ENCODE results near the gene RSAD2. TPM values are rescaled to one million over a fixed set of nuclear protein-coding genes. Genes with fewer than 3 reads are reported as not detected.

RSAD2 gene
- total RNA-seq, 1 experiment from 2014 or later: not detected

DNA sequence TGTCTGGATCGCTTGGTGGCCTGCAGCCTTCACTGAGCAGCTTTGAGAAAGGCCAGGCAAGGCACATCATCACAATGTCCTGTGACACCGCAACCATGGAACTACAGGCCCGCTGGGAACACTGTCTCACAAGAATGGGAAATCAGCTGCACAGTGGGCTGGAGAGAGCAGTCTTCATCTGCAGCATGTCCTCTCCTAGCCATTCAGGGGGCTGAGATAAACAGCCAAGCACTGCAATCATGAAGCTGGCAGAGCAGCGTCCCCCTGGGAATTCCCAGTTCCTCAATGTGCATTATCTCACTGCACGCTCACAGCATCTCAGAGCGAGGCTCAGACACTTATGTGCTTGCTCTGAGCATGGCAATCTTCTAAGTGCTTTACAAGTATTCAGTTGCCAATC, 13.8 kb upstream of the RSAD2 start:
- Mint-ChIP-seq H3K27me3 (ENCODE audit: low read depth) (peaks cover 61% of the 10 kb centered on the region), H3K27ac (no peak overlapping the region), H3K9me3 (peaks cover 71% of the 10 kb centered on the region), H3K36me3 (peaks cover 45% of the 10 kb centered on the region), H3K4me1 (peaks cover 4% of the 10 kb centered on the region; the same call in 1 of the 2 replicates), H3K4me3 (no peak overlapping the region)
- TF ChIP-seq ZNF219 (CRISPR knock-in tag; IDR thresholded peaks at IDR 0.05; ENCODE audit: borderline replicate concordance): no peak
- no peak for TF ChIP-seq CTCF (IDR thresholded peaks at IDR 0.05)
- TF ChIP-seq NR3C1 (CRISPR knock-in tag; conservative IDR thresholded peaks at IDR 0.05; ENCODE audit: low read depth): no peak
- TF ChIP-seq, protein P1, sequence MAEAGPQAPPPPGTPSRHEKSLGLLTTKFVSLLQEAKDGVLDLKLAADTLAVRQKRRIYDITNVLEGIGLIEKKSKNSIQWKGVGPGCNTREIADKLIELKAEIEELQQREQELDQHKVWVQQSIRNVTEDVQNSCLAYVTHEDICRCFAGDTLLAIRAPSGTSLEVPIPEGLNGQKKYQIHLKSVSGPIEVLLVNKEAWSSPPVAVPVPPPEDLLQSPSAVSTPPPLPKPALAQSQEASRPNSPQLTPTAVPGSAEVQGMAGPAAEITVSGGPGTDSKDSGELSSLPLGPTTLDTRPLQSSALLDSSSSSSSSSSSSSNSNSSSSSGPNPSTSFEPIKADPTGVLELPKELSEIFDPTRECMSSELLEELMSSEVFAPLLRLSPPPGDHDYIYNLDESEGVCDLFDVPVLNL (CRISPR knock-in tag; IDR thresholded peaks at IDR 0.05; ENCODE audit: borderline replicate concordance, low read depth): no peak
- TF ChIP-seq, protein P2, sequence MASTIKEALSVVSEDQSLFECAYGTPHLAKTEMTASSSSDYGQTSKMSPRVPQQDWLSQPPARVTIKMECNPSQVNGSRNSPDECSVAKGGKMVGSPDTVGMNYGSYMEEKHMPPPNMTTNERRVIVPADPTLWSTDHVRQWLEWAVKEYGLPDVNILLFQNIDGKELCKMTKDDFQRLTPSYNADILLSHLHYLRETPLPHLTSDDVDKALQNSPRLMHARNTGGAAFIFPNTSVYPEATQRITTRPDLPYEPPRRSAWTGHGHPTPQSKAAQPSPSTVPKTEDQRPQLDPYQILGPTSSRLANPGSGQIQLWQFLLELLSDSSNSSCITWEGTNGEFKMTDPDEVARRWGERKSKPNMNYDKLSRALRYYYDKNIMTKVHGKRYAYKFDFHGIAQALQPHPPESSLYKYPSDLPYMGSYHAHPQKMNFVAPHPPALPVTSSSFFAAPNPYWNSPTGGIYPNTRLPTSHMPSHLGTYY (CRISPR knock-in tag; IDR thresholded peaks at IDR 0.05): no peak
- TF ChIP-seq ZBTB21 (CRISPR knock-in tag; IDR thresholded peaks at IDR 0.05; ENCODE audit: borderline replicate concordance): no peak
- no peak for TF ChIP-seq CREB1 (CRISPR knock-in tag; IDR thresholded peaks at IDR 0.05)
- TF ChIP-seq RORB (CRISPR knock-in tag; IDR thresholded peaks at IDR 0.05): no peak
- TF ChIP-seq, protein P3, sequence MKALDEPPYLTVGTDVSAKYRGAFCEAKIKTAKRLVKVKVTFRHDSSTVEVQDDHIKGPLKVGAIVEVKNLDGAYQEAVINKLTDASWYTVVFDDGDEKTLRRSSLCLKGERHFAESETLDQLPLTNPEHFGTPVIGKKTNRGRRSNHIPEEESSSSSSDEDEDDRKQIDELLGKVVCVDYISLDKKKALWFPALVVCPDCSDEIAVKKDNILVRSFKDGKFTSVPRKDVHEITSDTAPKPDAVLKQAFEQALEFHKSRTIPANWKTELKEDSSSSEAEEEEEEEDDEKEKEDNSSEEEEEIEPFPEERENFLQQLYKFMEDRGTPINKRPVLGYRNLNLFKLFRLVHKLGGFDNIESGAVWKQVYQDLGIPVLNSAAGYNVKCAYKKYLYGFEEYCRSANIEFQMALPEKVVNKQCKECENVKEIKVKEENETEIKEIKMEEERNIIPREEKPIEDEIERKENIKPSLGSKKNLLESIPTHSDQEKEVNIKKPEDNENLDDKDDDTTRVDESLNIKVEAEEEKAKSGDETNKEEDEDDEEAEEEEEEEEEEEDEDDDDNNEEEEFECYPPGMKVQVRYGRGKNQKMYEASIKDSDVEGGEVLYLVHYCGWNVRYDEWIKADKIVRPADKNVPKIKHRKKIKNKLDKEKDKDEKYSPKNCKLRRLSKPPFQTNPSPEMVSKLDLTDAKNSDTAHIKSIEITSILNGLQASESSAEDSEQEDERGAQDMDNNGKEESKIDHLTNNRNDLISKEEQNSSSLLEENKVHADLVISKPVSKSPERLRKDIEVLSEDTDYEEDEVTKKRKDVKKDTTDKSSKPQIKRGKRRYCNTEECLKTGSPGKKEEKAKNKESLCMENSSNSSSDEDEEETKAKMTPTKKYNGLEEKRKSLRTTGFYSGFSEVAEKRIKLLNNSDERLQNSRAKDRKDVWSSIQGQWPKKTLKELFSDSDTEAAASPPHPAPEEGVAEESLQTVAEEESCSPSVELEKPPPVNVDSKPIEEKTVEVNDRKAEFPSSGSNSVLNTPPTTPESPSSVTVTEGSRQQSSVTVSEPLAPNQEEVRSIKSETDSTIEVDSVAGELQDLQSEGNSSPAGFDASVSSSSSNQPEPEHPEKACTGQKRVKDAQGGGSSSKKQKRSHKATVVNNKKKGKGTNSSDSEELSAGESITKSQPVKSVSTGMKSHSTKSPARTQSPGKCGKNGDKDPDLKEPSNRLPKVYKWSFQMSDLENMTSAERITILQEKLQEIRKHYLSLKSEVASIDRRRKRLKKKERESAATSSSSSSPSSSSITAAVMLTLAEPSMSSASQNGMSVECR (CRISPR knock-in tag; IDR thresholded peaks at IDR 0.05; ENCODE audit: borderline replicate concordance): no peak
- TF ChIP-seq GRHL2 (CRISPR knock-in tag; IDR thresholded peaks at IDR 0.05; ENCODE audit: insufficient replicate concordance, severe bottlenecking): no peak
- DNase-seq (ENCODE audit: low spot score) (no peak), ATAC-seq (no peak)
- ChIA-PET POLR2A (no interaction called here), CTCF (no interaction called here)

DNA sequence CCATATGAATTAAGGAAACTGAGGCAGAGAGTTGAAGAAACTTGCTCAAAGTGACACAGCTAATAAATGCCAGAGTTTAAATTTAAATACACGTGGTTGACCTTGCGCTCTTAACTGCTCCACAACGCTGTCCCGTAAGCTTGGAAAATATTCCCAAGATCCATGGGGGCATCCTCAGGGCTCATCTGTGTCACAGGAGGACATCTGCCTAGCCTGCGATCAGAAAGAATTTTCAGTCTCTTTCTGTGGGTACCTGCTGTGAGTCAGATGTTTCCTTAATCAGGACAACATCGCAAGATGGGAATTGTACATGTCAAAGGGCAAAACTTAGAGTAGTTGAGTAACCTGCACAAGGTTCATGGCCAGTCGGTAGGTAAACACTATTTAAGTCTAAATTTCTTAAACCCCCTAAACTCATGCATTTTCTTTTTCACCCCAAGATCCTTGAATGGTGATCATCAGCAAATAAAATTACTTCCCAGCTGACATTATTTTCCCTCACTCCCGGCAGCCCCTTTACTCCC, 13.3 kb upstream of the RSAD2 start:
- Mint-ChIP-seq H3K9me3 (peaks cover 72% of the 10 kb centered on the region), H3K4me3 (no peak overlapping the region), H3K4me1 (peaks cover 4% of the 10 kb centered on the region; the same call in 1 of the 2 replicates), H3K27ac (no peak overlapping the region), H3K36me3 (peaks cover 43% of the 10 kb centered on the region), H3K27me3 (ENCODE audit: low read depth) (peaks cover 62% of the 10 kb centered on the region)
- no peak for TF ChIP-seq NR2C2 (CRISPR knock-in tag; IDR thresholded peaks at IDR 0.05)
- no peak for TF ChIP-seq ZNF396 (CRISPR knock-in tag; IDR thresholded peaks at IDR 0.05; ENCODE audit: borderline replicate concordance)
- DNase-seq (ENCODE audit: low spot score) (no peak), ATAC-seq (no peak)
- ChIA-PET CTCF (no interaction called here), POLR2A (no interaction called here)

DNA sequence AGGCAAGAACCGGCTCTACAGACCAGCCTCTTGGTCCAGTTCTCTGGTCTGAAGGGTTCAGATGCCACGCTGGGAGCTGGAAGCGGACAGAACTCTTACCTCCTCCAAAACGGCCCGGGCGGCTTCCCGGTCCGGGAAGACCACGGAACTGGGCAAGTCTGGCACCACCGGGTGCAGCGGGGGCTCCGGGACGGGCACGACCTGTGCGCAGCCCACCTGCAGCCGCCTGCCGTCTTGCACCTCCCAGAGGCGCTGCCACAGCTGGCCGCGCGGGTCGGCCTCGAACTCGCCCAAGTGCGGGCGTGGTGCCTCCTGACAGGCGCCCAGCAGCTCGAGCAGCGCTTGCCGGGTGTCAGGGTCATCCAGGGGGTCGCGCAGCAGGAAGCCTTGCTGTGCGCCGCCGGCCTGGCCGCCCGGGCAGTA, 12.6 kb upstream of the RSAD2 start:
- Mint-ChIP-seq H3K27ac (no peak overlapping the region), H3K4me1 (peaks cover 4% of the 10 kb centered on the region; the same call in 1 of the 2 replicates), H3K4me3 (no peak overlapping the region), H3K36me3 (peaks cover 42% of the 10 kb centered on the region), H3K9me3 (peaks cover 74% of the 10 kb centered on the region), H3K27me3 (ENCODE audit: low read depth) (peaks cover 67% of the 10 kb centered on the region)
- DNase-seq (ENCODE audit: low spot score): peak; percentile 8
- TF ChIP-seq TEAD4 (CRISPR knock-in tag; IDR thresholded peaks at IDR 0.05) (no peak), KAT7 (CRISPR knock-in tag; IDR thresholded peaks at IDR 0.05; ENCODE audit: borderline replicate concordance) (no peak), SMAD4 (CRISPR knock-in tag; IDR thresholded peaks at IDR 0.05) (no peak), TCF7 (CRISPR knock-in tag; IDR thresholded peaks at IDR 0.05; ENCODE audit: low read depth) (no peak), ZNF671 (CRISPR knock-in tag; IDR thresholded peaks at IDR 0.05) (no peak), ZNF416 (CRISPR knock-in tag; IDR thresholded peaks at IDR 0.05) (no peak), FOXJ3 (CRISPR knock-in tag; IDR thresholded peaks at IDR 0.05; ENCODE audit: borderline replicate concordance) (no peak), ZBTB21 (CRISPR knock-in tag; IDR thresholded peaks at IDR 0.05; ENCODE audit: borderline replicate concordance) (no peak)
- TF ChIP-seq, protein P4, sequence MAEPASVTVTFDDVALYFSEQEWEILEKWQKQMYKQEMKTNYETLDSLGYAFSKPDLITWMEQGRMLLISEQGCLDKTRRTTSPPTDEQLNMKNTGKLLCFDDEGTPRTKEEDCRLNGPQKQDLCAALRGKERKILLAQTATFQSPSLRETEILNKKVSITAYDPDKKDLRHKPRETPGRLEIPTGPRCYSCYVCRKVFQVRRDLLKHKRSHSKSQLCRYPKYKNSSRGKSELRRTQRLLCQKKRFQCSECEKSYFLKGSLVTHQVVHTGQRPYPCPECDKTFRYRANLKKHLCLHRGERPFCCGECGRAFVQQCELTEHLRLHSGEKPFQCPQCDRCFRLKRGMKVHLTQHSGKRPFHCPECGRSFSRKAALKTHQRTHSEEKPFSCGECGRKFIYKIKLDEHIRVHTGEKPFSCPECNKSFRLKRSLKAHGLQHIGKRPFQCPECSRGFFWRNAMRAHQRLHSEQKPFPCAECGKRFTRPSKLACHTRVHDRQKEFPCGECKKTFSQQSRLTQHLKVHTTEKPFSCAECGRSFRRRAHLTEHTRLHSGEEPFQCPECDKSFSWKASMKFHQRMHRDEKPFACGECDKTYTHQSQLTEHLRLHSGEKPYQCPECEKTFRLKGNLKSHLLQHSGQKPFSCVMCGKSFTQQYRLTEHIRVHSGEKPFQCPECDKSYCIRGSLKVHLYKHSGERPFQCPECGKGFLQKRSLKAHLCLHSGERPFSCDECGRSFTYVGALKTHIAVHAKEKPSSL (CRISPR knock-in tag; conservative IDR thresholded peaks at IDR 0.05): no peak
- ATAC-seq: no peak
- POLR2A ChIA-PET: no interaction called here
- CTCF ChIA-PET: interaction anchor here (0.6 to 1.2 kb wide), 2 partner anchors 33 to 53 kb away, joined by 3 read pairs; no protein-coding TSS in a partner anchor

All from WTC11 (cell line).